A549 (cell line): Measurements from ENCODE around the gene RPL13. TPM values are rescaled to one million over a fixed set of nuclear protein-coding genes. Genes with fewer than 3 reads are reported as not detected.

Experiments used
- ATAC-seq, 2 experiments: fragments of 200-7000 bp in 1 of 2; fragments of >200 bp in 1 of 2; cut with Nextera tagmentation in 1 of 2; cut with Tn5 transposase in 1 of 2; 3 replicates each; pipeline versions ENCODE4 v1.8.0 to v1.9.1; 2018 to 2020; ENCODE audit warnings: mild to moderate bottlenecking in 1 of 2, moderate library complexity in 1 of 2
- CTCF ChIA-PET: fragments of 300-600 bp; sonication (Branson Sonifier 250); formaldehyde crosslinking; extraction: SDS; loops from one replicate; lab custom pipeline; 2021; ENCODE audit warnings: antibody characterized with exemption, inconsistent platforms; lab: Yijun Ruan, JAX
- POLR2A ChIA-PET: fragments of 350-600 bp; formaldehyde crosslinking; extraction: SDS; loops from one replicate; lab custom pipeline; 2021; ENCODE audit warnings: antibody characterized with exemption, inconsistent platforms; lab: Yijun Ruan, JAX
- DNase-seq, 2 experiments: peaks; one replicate each; pipeline versions ENCODE4 v3.0.0 to v3.0.0-alpha.2; 2011 to 2016; ENCODE audit warnings: low read depth in 1 of 2, low spot score in 1 of 2
- FAIRE-seq: peaks from 2 replicates; lab custom pipeline; 2011; peaks lifted over from hg19 to GRCh38; lab: Jason Lieb, UNC
- H3K27ac ChIP-seq, 2 experiments: fragments of >200 bp; sonication (Bioruptor Twin); formaldehyde crosslinking; 3 replicates each; pipeline ENCODE4 v1.5.1; 2016 to 2017
- H3K4me1 ChIP-seq: fragments of >200 bp; sonication (Bioruptor Twin); formaldehyde crosslinking; 3 replicates; pipeline ENCODE4 v1.6.1; 2016
- H3K4me2 ChIP-seq: fragments of >200 bp; sonication (Bioruptor Twin); formaldehyde crosslinking; 3 replicates; pipeline ENCODE4 v1.6.1; 2016
- H3K4me3 ChIP-seq: fragments of >200 bp; sonication (Bioruptor Twin); formaldehyde crosslinking; 3 replicates; pipeline ENCODE4 v1.5.1; 2016
- H3K9me3 ChIP-seq: fragments of >200 bp; sonication (Bioruptor Twin); formaldehyde crosslinking; 3 replicates; pipeline ENCODE4 v1.6.1; 2016
- BCL3 ChIP-seq: fragments of >200 bp; sonication (Bioruptor Twin); formaldehyde crosslinking; IDR thresholded peaks from 3 replicates; pipeline ENCODE4 v1.6.1; 2016
- BHLHE40 ChIP-seq: IDR thresholded peaks from 2 replicates; pipeline ENCODE4 v1.6.1; 2012; ENCODE audit warnings: low read depth, low read length, inconsistent platforms
- CBX8 ChIP-seq: fragments of 200-600 bp; sonication (generic); IDR thresholded peaks from 2 replicates; pipeline ENCODE4 v1.6.1; 2016
- CEBPB ChIP-seq, 2 experiments: fragments of >200 bp in 1 of 2; sonication (Bioruptor Twin) in 1 of 2; formaldehyde crosslinking in 1 of 2; IDR thresholded peaks; 2 replicates each; pipeline ENCODE4 v1.6.1; 2012 to 2016
- CHD2 ChIP-seq: fragments of 150-350 bp; IDR thresholded peaks from 2 replicates; pipeline ENCODE4 v1.6.1; 2014; ENCODE audit warnings: low read length; ENCODE audit not compliant: partially characterized antibody
- E2F6 ChIP-seq: IDR thresholded peaks from 2 replicates; pipeline ENCODE4 v1.6.1; 2012; ENCODE audit warnings: low read depth, borderline replicate concordance
- EHF ChIP-seq: fragments of 250-450 bp; sonication (Bioruptor Pico); IDR thresholded peaks from 2 replicates; pipeline ENCODE4 v1.5.0; 2020; ENCODE audit warnings: mild to moderate bottlenecking
- EHMT2 ChIP-seq: fragments of 200-600 bp; sonication (generic); IDR thresholded peaks from 2 replicates; pipeline ENCODE4 v1.6.1; 2016; ENCODE audit warnings: antibody characterized with exemption, low read depth, mild to moderate bottlenecking, moderate library complexity
- ESRRA ChIP-seq: fragments of 150-350 bp; IDR thresholded peaks from 2 replicates; pipeline ENCODE4 v1.6.1; 2014; ENCODE audit warnings: mild to moderate bottlenecking, low read length, borderline replicate concordance
- HES2 ChIP-seq: fragments of >200 bp; sonication (Bioruptor Twin); formaldehyde crosslinking; IDR thresholded peaks from 2 replicates; pipeline ENCODE4 v1.6.1; 2016
- HEYL ChIP-seq: fragments of 250-450 bp; sonication (Bioruptor Pico); IDR thresholded peaks from 2 replicates; pipeline ENCODE4 v1.8.0; 2021; ENCODE audit warnings: mild to moderate bottlenecking, moderate library complexity
- HMGXB4 ChIP-seq: fragments of 250-450 bp; sonication (Bioruptor Pico); IDR thresholded peaks from 2 replicates; pipeline ENCODE4 v1.5.0; 2021; ENCODE audit warnings: mild to moderate bottlenecking, moderate library complexity, borderline replicate concordance
- HOXB13 ChIP-seq: fragments of 250-450 bp; sonication (Bioruptor Pico); IDR thresholded peaks from 2 replicates; pipeline ENCODE4 v1.5.0; 2020; ENCODE audit warnings: low read depth, mild to moderate bottlenecking, moderate library complexity
- HOXB5 ChIP-seq: fragments of 250-450 bp; sonication (Bioruptor Pico); IDR thresholded peaks from 2 replicates; pipeline ENCODE4 v1.5.0; 2020; ENCODE audit warnings: mild to moderate bottlenecking, moderate library complexity
- JUN ChIP-seq, 2 experiments: fragments of >200 bp; sonication (Bioruptor Twin); formaldehyde crosslinking; IDR thresholded peaks; 2 replicates in 1 of 2; 3 replicates in 1 of 2; pipeline ENCODE4 v1.6.1; 2016 to 2017
- KDM5A ChIP-seq: fragments of 200-600 bp; sonication (generic); IDR thresholded peaks from 2 replicates; pipeline ENCODE4 v1.6.1; 2016; ENCODE audit warnings: antibody characterized with exemption, mild to moderate bottlenecking
- MAFK ChIP-seq: fragments of 450-650 bp; IDR thresholded peaks from 2 replicates; pipeline ENCODE4 v1.6.1; 2014; ENCODE audit not compliant: partially characterized antibody
- MYC ChIP-seq: IDR thresholded peaks from 2 replicates; pipeline ENCODE4 v1.6.1; 2012; ENCODE audit warnings: mild to moderate bottlenecking, inconsistent platforms, low read length, improper control_type of control experiment, borderline replicate concordance
- NFE2L2 ChIP-seq: fragments of 150-350 bp; conservative IDR thresholded peaks from 2 replicates; pipeline ENCODE4 v1.6.1; 2014; ENCODE audit warnings: low read length
- NR3C1 ChIP-seq: fragments of >200 bp; sonication (Bioruptor Twin); formaldehyde crosslinking; IDR thresholded peaks from 3 replicates; pipeline ENCODE4 v1.6.1; 2017
- POLR2A ChIP-seq: IDR thresholded peaks from 2 replicates; pipeline ENCODE4 v1.6.1; 2012; ENCODE audit warnings: mild to moderate bottlenecking, low read length
- RFX5 ChIP-seq: fragments of 450-650 bp; IDR thresholded peaks from 2 replicates; pipeline ENCODE4 v1.7.1; 2014; ENCODE audit warnings: antibody characterized with exemption, mild to moderate bottlenecking, moderate library complexity
- RNF2 ChIP-seq: fragments of 200-600 bp; sonication (generic); IDR thresholded peaks from 2 replicates; pipeline ENCODE4 v1.6.1; 2016; ENCODE audit warnings: low read depth, mild to moderate bottlenecking, antibody characterized with exemption, moderate library complexity, borderline replicate concordance
- SMC3 ChIP-seq: fragments of >200 bp; sonication (Bioruptor Twin); formaldehyde crosslinking; IDR thresholded peaks from 3 replicates; pipeline ENCODE4 v1.6.1; 2018; ENCODE audit warnings: inconsistent platforms
- TFCP2L1 ChIP-seq: fragments of 250-450 bp; sonication (Bioruptor Pico); IDR thresholded peaks from 2 replicates; pipeline ENCODE4 v1.5.0; 2021; ENCODE audit warnings: mild to moderate bottlenecking
- WGBS: methylation state at CpG from one replicate; pipeline ENCODE4 v1.1.6; 2017; ENCODE audit errors: missing lambda C conversion rate; 5-methylcytosine and 5-hydroxymethylcytosine counted together
- polyA plus RNA-seq, 4 experiments: library from polyadenylated mRNA; depleted of rRNA in 3 of 4; stranded (reverse); fragments of >200 nt; fragmentation: RNase III in 1 of 4; extraction: RNeasy Plus Mini Kit Qiagen cat#74134 plus additional on column Dnase treatment in 1 of 4; gene quantifications; 2 replicates in 3 of 4; 3 replicates in 1 of 4; pipeline ENCODE4 v1.2.3, GENCODE V29; 2011 to 2017
- TF ChIP-seq, protein P1 (sequence below): fragments of 250-450 bp; sonication (Bioruptor Pico); IDR thresholded peaks from 2 replicates; pipeline ENCODE4 v1.5.0; 2020; ENCODE audit warnings: low read depth, mild to moderate bottlenecking, moderate library complexity
- TF ChIP-seq, protein P2 (sequence below): fragments of 450-650 bp; IDR thresholded peaks from 2 replicates; pipeline ENCODE4 v1.6.1; 2014; ENCODE audit warnings: antibody characterized with exemption

RPL13 gene
- polyA plus RNA-seq, 2 of the 4 experiments (the other 2 are of a cell fraction): 2,911 to 3,044 TPM

DNA sequence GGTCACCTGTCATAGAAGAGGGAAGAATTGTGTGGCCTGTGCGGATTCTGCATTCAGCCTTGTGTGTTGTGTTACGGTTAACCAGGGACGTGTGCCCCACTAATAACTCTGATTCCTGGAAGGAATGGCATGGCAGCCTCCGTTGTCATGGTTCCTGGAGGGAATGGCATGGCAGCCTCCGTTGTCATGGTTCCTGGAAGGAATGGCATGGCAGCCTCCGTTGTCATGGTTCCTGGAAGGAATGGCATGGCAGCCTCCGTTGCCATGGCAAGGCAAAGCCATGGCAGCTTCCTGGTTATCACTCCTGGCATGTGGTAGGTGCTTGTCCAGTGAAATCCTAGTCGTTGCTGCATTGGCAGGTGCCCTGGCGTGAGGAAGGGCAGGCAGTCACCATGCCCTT is 43.4 kb upstream of the RPL13 start:
- TF ChIP-seq CHD2 (no peak), SMC3 (no peak), MAFK (no peak), E2F6 (no peak), EHF (CRISPR knock-in tag) (no peak), ESRRA (no peak), POLR2A (no peak), MYC (no peak), KDM5A (no peak), HES2 (no peak), BCL3 (no peak)
- TF ChIP-seq, protein P1, sequence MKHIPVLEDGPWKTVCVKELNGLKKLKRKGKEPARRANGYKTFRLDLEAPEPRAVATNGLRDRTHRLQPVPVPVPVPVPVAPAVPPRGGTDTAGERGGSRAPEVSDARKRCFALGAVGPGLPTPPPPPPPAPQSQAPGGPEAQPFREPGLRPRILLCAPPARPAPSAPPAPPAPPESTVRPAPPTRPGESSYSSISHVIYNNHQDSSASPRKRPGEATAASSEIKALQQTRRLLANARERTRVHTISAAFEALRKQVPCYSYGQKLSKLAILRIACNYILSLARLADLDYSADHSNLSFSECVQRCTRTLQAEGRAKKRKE (CRISPR knock-in tag): no peak
- WGBS: 57% methylated on average over 5 of the region's 9 CpGs
- CTCF ChIA-PET: interaction anchor here (0.6 to 1.3 kb wide), 3 partner anchors 8 to 40 kb away, joined by 3 to 4 read pairs (median 3); no protein-coding TSS in a partner anchor
- H3K4me2 ChIP-seq: no peak overlapping the region
- no peak overlapping the region for H3K27ac ChIP-seq
- POLR2A ChIA-PET: no interaction called here
- ATAC-seq (no peak; a peak in 1 of 6 replicates), DNase-seq (no peak), FAIRE-seq (no peak)
- H3K4me1 ChIP-seq: no peaks in the 10 kb centered on the region
- no peaks in the 10 kb centered on the region for H3K9me3 ChIP-seq
- H3K4me3 ChIP-seq: no peak overlapping the region

DNA sequence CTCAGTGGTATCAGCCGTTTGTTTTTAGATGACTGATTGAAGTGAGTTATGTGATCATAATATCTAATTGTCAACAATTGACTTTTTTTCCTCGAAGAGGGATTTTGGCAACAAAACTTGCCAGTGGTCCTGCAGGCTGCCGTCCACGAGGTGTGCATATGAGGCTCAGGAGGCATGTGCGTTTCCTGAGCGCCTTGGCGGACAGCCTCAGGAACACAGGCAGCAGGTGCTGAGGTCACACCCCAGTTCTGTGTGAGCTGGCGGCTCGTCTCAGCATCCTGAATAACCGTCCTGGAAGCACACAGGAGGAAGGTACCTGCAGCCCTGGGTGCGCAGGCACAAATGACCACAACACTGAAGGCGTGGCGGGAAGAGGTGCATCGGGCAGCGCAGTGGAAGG is 40.6 kb upstream of the RPL13 start:
- Histone ChIP-seq H3K27ac (no peak overlapping the region), H3K4me1 (no peaks in the 10 kb centered on the region)
- 94% methylated on average over 14 of the region's 15 CpGs for WGBS
- FAIRE-seq: no peak
- POLR2A ChIA-PET: interaction anchor here (2.0 kb wide), 1 partner anchor 12 kb away, joined by 4 read pairs; the partner anchor contains the start of gene SPG7
- CTCF ChIA-PET: interaction anchor here (0.9 to 1.1 kb wide), 2 partner anchors 9 to 25 kb away, joined by 3 read pairs; no protein-coding TSS in a partner anchor
- TF ChIP-seq HMGXB4 (CRISPR knock-in tag) (no peak), JUN (IDR thresholded peaks at IDR 0.05) (no peak), RFX5 (no peak), E2F6 (no peak), NFE2L2 (no peak), BHLHE40 (no peak), EHMT2 (no peak), TFCP2L1 (CRISPR knock-in tag) (no peak), SMC3 (no peak), BCL3 (no peak), HEYL (CRISPR knock-in tag) (no peak), HOXB13 (CRISPR knock-in tag) (no peak), CBX8 (no peak), NR3C1 (no peak), CEBPB (IDR thresholded peaks at IDR 0.05) (no peak), POLR2A (no peak), ESRRA (no peak), RNF2 (no peak), HOXB5 (CRISPR knock-in tag) (no peak)
- TF ChIP-seq, protein P2, sequence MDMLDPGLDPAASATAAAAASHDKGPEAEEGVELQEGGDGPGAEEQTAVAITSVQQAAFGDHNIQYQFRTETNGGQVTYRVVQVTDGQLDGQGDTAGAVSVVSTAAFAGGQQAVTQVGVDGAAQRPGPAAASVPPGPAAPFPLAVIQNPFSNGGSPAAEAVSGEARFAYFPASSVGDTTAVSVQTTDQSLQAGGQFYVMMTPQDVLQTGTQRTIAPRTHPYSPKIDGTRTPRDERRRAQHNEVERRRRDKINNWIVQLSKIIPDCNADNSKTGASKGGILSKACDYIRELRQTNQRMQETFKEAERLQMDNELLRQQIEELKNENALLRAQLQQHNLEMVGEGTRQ: no peak
- TF ChIP-seq, all 56 proteins: peak for 0
- H3K4me2 ChIP-seq: no peak overlapping the region
- ATAC-seq (no peak), DNase-seq (no peak)
- no peaks in the 10 kb centered on the region for H3K9me3 ChIP-seq
- no peak overlapping the region for H3K4me3 ChIP-seq
